Sciatic nerve (tissue), 2 donors: Measurements from ENCODE around the gene KDM6A. TPM values are rescaled to one million over a fixed set of nuclear protein-coding genes. Genes with fewer than 3 reads are reported as not detected.
A peak's percentile ranks its signal among the peaks of the same experiment; 100 is the strongest.
"Not testable (repeated sequence)": the region's sequence is repeated elsewhere in the genome, so short reads cannot be mapped to it uniquely, and the experiment has no call there.

Experiments
- ATAC-seq: fragments of 200-7000 bp; cut with Tn5 transposase; one replicate; pipeline ENCODE4 v1.9.1; 2020; ENCODE audit warnings: mild to moderate bottlenecking, moderate library complexity
- DNase-seq: peaks from one replicate; pipeline ENCODE4 v3.0.0-alpha.2; 2020; ENCODE audit warnings: low spot score
- intact Hi-C: fragments of 100-400 bp; cut with DNase I; formaldehyde crosslinking; loops from one replicate; pipeline ENCODE4 v1.14.2; 2022
- total RNA-seq: library from RNA; stranded (reverse); fragmentation: NEBNext Ultra II Directional; extraction: Animal tissue kit (Norgen Biotek cat#: 25700); gene quantifications from one replicate; pipeline ENCODE4 v1.2.1, GENCODE V29; 2021
- donor health status: DM: no; HTN: no; CAD: no.
- donor health status: DM: no; HTN: no; CAD: no.

KDM6A gene
- total RNA-seq, result 52.8 TPM

DNA sequence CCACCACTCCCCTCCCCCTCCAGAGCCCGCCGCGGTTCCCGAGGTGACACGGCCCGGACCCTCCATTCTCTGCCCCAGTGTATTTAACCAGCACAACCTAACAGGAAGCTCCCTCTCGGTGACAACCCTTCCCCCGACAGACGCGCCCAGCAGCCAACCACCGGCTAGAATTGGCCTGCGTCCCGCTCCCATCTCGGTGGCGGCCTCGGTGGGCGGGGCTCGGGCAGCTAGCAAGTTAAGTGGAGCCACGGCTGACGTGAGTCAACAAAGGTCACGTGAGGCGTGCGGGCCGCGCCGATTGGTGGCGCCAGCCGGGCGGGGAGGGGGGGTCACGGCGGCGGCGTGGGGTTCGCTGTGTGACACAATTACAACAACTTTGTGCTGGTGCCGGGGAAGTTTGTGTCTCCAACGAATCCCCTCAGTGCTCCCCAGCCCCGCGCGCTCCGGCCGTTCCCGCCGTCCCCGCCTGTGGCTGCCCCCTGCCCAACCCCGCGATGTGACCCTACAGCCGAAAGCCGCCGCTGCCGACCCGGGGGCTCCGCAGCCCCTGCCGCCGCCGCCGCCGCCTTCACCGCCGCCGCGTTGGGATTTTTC is at the start of gene KDM6A:
KDM6A (plus strand) TSS at position 368 of the 594 bp plus-strand sequence. CDS start 364 bp downstream, outside the sequence.
- ATAC-seq, result peak; percentile 98
- intact Hi-C loops, result no loop called here
- DNase-seq, result peak; percentile 100

DNA sequence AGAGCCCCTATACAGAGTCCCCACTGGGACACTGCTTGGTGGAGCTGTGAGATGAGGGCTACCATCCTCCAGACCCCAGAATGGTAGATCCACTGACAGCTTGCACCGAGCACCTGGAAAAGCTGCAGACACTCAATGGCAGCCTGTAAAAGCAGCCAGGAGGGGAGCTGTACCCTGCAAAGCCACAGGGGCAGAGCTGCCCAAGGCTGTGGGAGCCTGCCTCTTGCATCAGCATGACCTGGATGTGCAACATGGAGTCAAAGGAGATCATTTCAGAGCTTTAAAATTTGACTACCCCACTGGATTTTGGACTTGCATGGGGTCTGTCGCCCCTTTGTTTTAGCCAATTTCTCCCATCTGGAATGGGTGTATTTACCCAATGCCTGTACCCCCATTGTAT is 49.8 kb upstream of the KDM6A start:
- ATAC-seq, intact Hi-C loops, DNase-seq: not testable (repeated sequence)

DNA sequence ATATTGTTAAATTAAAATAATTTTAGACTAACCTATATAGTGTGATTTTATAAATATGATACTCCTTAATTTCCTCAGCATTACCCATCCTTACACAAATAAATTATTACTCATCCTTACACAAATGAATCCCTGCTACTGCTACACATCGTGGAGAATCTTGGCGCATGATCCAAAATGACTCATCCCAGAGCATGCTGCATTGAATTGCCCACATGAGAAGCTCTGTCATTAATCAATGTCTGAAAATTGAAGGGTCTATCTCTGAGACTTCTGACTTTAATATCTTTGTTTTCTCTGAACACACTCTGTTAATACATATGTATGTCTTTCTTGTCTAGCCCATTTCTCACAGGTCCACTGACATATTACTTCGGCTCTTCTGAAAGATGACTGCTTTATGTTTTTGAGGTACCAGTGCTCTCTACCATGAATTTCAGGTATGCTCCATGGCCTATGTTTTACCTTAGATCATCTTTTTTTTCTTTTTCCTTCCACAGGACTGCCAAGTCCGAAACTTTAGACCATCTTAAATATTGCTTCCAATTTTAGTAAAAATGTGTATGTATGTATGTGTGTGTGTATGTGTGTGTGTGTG is 44.9 kb upstream of the KDM6A start:
- ATAC-seq (no peak), DNase-seq (no peak)
- intact Hi-C loops, result no loop called here

DNA sequence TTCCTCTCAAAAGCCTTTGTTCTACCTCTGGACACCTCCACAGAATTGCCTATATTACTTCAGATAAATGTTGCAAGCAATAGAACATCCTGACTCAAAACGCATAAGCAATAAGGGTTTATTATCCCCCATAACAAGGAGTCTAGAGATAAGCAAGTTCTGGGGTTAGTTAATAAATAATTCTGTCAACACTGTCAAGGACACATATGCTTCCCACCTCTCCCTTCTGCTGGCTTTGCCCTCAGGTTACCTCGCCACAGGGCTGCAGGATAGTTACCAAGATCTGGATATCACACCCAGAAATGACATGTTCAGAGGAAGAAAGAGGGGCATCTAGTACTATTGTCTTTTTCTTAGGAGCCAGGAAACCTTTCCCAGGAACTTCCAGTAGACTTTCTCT is 43.2 kb upstream of the KDM6A start:
- no peak for ATAC-seq
- intact Hi-C loops, result no loop called here
- DNase-seq, result no peak

DNA sequence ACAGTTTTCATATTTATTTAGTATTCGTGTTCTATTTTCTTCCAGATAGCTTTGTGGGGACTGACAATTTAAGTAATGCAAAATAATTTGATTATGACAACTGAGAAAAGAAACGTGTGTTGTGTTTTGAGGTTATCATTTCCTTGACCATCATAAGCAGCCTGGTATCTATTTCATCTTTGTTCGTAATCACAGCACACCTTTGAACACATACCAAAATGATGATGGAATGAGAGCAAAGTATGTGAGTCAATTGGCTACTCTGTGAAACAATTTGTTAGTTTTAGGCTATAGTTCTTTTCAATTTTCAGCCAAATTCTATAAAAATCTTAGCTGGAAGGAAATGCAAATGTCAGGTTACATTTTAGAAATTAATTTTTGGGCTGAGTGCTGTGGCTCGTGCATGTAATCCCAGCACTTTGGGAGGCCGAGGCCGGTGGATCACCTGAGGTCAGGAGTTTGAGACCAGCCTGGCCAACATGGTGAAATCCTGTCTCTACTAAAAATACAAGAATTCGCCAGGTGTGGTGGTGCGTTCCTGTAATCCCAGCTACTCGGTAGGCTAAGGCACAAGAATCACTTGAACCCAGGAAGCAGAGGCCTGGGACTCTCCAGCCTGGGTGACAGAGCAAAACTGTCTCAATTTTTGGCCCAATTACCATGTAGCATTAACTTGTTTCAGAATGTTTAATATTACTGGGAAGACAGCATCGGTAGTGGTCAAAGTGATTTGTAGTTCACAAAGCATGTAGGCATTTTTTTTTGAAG is 30.3 kb upstream of the KDM6A start:
- DNase-seq (no peak), ATAC-seq (no peak)
- intact Hi-C loops, result no loop called here

DNA sequence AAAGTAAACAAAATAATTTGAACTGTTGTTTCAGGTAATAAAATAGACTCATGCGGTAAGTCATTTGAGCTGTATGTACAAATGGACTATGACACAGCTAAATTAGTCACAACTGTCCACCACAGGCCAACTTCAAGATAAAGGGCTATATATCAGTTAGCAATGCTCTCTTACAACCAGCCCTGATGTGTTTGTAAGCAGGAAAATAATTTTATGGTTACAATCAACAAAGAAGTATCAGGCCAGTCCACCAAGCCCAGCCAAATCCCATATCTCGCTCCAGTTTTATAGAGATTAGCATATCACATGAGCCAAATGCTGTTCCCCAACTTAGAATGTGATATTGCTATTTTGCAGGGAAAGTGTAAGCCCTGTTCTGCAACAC is 29.7 kb upstream of the KDM6A start:
- no peak for ATAC-seq
- no peak for DNase-seq
- intact Hi-C loops, result no loop called here

DNA sequence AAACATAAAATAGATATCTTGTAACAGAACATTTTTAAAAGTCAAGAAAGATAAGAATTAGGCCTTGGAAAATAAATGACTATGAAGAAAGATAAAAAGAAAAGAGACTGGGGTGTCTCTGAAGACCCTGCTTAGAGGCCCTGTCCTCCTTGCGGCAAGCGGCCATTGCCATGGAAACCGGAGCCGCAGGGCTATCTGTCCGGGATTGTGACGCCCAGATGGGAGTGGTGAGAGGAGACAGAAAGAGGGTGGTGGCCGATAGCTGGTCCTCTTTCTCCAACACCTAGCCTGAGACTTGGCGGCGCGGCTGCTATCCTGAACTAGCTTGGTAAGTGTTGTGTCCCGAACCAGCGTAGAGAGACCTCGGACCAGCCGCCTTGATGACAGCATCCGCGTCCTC is 29.2 kb upstream of the KDM6A start, which contains the start of gene DUSP21:
DUSP21 (plus strand) TSS at position 269 of the 400 bp plus-strand sequence; CDS start at position 381, 112 bp downstream.
- DNase-seq (no peak), ATAC-seq (no peak)
- intact Hi-C loops, result no loop called here

DNA sequence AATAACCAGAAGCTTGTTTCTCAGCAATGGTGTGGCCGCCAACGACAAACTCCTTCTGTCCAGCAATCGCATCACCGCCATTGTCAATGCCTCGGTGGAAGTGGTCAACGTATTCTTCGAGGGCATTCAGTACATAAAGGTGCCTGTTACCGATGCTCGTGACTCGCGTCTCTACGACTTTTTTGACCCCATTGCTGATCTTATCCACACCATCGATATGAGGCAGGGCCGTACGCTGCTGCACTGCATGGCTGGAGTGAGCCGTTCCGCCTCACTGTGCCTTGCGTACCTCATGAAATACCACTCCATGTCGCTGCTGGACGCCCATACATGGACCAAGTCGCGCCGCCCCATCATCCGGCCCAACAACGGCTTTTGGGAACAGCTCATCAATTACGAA is 28.8 kb upstream of the KDM6A start:
- ATAC-seq (no peak), DNase-seq (no peak)
- intact Hi-C loops, result no loop called here

DNA sequence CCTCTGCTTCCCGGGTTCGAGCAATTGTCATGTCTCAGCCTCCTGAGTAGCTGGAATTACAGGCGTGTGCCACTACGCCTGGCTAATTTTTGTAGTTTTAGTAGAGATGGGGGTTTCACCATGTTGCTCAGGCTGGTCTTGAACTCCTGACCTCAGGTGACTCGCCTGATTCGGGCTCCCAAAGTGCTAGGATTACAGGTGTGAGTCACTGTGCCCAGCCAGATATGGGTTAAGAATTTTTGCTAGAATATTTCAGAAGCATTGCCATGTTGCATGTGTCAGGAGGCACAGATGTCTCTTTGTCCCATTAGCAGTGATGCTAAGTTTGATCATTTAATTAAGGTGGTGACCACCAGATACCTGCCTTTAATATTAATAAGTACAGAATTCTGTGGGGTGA is 22.1 kb upstream of the KDM6A start:
- intact Hi-C loops, ATAC-seq, DNase-seq: not testable (repeated sequence)

DNA sequence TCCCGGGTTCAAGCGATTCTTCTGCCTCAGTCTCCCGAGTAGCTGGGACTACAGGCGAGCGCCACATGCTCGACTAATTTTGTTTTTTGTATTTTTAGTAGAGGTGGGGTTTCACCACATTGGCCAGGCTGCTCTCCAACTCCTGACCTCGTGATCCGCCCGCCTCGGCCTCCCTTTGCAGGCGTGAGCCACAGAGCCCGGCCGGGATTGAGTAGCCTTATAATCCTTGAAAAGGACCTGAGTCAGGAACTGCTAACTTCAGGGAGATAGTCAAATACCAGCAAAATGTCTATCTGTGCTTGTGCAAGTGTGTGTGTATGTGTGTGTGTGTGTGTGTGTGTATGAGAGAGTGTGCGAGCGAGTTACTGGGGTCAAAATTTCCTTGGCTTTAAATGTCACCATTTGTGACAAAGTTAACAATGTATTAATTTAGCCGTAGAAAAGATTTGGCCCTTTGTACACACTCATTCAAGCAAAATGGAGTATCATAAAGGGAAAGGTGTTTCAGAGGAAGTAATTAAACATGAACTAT is 1.8 kb upstream of the KDM6A start:
- no peak for ATAC-seq
- intact Hi-C loops, result no loop called here
- DNase-seq, result no peak

DNA sequence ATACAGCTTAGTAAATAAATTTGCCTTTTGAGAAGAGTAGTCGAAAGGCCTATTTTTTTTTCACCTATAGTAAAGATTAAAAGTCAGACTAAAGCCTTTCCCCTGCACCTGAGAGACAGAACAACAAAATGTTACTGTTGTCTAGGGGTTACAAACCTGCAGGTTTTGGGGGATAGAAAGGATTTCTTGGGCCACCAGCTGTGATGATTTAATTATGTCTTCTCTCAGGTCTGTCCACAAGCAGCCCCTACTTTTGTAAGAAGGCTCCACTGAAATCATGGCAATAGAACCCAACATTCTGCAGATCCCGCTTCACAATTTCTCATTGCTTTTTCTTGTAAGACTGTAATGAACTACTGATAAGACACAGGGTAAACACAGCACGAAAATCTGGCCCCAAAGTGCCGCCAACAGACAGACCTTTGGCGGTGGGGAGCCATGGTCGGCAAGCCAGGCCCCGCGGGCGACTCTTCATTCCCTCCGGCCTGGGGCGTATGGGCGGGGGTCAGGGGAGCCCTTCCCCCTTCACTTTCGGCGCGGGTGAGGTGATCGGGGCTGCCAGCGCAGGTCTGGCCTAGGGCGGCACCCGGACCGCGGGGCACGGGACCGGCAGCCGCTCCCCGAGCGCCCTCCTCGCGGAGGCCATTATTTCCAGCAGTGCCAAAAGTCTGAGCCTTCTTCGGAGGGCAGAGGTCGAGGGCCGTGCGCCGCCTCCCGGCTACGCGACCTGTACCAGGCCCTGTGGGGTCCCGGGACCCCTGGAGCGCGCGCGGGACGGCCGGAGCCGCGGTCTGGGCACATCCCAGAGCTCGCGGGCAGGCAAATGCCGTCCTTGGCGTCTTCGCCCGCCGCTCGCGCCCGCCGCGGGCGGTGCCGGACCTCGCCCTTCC is 812 bp upstream of the KDM6A start:
- intact Hi-C loops, result no loop called here
- DNase-seq (peak; percentile 76), ATAC-seq (peak; percentile 31)

DNA sequence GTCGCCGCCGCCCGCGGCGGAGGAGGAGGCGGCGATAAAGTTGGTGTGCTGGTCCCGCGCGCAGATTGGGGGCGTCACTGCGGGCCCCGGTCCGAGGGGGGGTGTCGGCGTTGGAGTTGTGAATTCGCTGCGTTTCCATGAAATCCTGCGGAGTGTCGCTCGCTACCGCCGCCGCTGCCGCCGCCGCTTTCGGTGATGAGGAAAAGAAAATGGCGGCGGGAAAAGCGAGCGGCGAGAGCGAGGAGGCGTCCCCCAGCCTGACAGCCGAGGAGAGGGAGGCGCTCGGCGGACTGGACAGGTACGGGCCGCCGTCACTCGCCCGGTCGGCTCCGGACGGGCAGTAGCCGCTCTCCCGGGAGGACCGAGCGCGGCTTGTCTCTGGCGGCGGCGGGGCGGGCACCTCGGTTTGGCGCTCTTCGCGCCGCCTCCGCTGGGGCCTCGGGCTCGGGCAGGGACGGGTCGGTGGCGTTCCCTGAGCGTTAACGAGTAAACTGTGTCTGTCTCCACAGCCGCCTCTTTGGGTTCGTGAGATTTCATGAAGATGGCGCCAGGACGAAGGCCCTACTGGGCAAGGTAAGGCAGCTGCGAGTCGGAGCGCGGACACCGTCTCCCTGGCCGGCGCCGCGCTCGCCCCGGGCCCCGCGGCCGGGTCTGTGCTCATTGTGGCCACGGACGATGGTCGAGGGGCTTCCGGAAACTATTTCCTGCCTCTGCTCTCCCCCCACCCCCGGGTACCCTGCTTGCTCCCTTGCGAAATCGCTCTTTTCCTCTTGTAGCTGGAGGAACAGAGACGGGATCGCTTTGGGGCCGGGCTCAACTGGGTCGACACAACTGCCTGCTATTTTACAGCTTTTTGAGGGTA is 658 bp downstream of the KDM6A start:
- DNase-seq, result peak; percentile 80
- intact Hi-C loops, result no loop called here
- peak; percentile 13 for ATAC-seq

DNA sequence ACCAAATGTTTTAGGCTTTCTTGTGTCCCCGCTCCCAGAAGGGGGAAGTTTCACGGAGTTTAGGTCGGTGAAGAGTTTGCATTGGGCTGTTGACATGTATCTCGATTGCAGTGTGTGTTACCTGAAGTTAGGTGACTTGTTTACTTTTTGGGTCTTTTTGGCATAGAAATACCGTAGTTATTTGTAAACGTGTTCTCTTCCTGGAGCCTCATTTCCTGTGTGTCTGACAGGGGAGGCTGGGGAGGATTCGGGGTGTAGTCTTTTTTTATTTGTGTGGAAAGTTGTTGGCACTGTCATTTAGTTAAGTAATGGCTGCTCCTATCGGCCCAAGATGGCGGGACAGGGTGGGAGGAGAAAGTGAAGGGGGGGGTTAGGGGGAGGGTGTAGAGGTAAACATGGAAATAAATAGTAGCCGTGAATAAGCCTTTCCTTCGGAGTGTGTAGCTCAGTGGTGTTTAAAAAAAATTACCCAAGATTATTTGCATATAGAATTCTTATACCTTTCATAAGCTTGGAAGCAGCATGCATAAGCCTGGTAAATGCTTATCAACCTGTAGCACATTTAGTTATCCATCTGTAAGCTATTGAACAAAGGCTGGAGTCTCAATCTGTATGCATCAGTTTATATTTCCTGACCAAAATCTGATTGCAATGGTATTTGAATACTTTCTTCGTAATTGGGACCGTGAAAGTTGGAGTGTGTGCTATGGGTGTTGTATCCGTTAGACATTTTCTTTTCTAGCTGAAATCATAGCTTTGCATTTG is 1.6 kb downstream of the KDM6A start:
- ATAC-seq, result no peak
- intact Hi-C loops, result no loop called here
- DNase-seq, result no peak

DNA sequence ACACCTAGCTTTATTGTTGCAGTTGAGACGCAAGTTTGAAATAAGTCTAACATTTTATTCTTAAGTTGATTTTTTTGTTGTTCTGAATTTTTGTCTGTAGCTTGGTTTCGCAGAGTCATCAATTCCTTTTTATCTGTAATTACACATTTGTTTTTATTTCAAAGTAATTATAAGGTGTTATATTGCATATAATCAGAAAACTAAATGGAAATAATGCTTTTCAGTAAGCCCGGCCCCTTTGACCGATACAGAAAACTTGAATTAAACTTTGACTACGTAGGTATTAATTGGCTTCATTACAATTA is 2.1 kb downstream of the KDM6A start:
- intact Hi-C loops, result no loop called here
- DNase-seq, result no peak
- ATAC-seq, result no peak

DNA sequence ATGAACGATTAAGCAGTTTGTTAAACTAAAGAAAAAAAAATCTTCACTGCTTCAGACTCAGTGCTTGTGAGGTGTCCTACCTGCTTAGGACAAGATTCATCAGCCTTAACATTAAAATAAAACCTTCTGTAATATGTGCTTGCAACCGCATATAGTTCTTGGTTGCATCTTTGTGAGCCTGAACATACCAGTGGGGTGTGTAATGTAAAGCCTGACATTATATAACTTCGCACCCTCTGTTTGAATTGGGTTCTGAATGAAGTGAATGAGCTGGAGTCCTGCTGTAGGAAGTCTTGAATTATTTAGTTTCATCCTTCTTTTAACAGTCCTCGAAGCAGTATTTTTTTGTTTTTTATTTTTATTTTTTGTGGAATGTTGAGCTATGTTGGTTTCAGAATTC is 3.1 kb downstream of the KDM6A start:
- ATAC-seq, result no peak
- intact Hi-C loops, result no loop called here

DNA sequence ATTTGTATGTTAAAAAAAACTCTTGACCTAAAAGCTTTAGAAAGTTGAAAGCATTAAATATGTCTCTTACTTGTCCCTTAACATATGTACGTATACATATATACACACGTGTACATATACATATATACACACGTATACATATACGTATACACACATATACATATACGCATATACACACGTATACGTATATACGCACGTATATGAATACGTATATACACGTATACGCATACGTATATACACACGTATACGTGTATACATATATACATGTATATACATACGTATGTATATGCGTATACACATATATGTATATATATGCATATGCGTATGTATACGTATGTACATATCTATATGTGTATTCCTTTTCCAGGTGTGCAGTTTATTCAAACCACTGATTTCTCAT is 3.8 kb downstream of the KDM6A start:
- no peak for DNase-seq
- intact Hi-C loops, result no loop called here

More for the DNA sequence above, 3.1 kb downstream of the KDM6A start:
- no peak for DNase-seq

DNA sequence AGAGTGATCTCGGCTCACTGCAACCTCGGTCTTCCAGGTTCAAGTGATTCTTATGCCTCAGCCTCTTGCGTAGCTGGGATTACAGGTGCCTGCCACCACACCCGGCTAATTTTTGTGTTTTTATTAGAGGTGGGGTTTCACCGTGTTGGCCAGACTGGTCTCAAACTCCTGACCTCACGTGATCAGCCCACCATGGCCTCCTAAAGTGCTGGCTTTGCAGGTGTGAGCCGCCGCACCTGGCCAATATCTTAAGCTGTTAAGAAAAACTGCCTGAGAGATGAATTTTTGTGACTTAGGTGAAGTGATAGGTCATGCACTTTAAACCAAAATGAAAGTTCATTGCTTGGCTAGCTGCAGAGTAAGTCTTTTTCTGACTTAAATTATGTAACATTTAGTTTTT is 5.8 kb downstream of the KDM6A start:
- no peak for DNase-seq
- ATAC-seq, result no peak
- intact Hi-C loops, result no loop called here

More for the DNA sequence above, 3.8 kb downstream of the KDM6A start:
- no peak for ATAC-seq

DNA sequence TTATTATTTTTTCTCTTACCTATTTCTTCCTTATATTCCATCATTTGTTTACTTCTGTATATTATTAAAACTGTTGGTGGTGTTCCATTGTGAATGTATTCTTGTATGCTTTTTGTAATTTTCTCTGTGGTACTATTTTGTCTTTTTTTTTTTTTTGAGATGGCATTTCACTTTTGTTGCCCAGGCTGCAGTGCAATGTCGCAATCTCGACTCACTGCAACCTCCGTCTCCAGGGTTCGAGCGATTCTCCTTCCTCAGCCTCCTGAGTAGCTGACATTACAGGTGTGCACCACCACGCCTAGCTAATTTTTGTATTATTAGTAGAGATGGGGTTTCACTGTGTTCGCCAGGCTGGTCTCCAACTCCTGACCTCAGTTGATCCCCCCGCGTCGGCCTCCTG is 8.6 kb downstream of the KDM6A start:
- DNase-seq (no peak), ATAC-seq (no peak)
- intact Hi-C loops, result no loop called here
